Nephron progenitor cell (in vitro differentiated cells): ENCODE results near the gene EXOC6B.
"Not testable (repeated sequence)": the region's sequence is repeated elsewhere in the genome, so short reads cannot be mapped to it uniquely, and the experiment has no call there.

ENCODE experiments used
- DNase-seq: peaks from one replicate; pipeline ENCODE4 v3.0.0; 2021
- H3K27ac Mint-ChIP-seq: 2 replicates; pipeline ENCODE4 v1.8.0; 2021; ENCODE audit warnings: mild to moderate bottlenecking, moderate library complexity, mixed read lengths
- H3K27me3 Mint-ChIP-seq: 2 replicates; pipeline ENCODE4 v1.8.0; 2021; ENCODE audit warnings: mild to moderate bottlenecking, low read depth, mixed read lengths; ENCODE audit not compliant: poor library complexity
- H3K36me3 Mint-ChIP-seq: 2 replicates; pipeline ENCODE4 v1.8.0; 2021; ENCODE audit warnings: low read depth, mixed read lengths
- H3K4me1 Mint-ChIP-seq: 2 replicates; pipeline ENCODE4 v1.8.0; 2021; ENCODE audit warnings: mixed read lengths
- H3K4me3 Mint-ChIP-seq: 2 replicates; pipeline ENCODE4 v1.8.0; 2021; ENCODE audit warnings: mild to moderate bottlenecking, moderate library complexity, mixed read lengths
- H3K9me3 Mint-ChIP-seq: 2 replicates; pipeline ENCODE4 v1.8.0; 2021; ENCODE audit warnings: mild to moderate bottlenecking, moderate library complexity, mixed read lengths
- TF ChIP-seq, protein P1 (sequence below): fragments of 200-600 bp; sonication (generic); IDR thresholded peaks from 2 replicates; pipeline ENCODE4 v1.5.0; 2021; ENCODE audit warnings: antibody characterized with exemption

Gene EXOC6B

DNA sequence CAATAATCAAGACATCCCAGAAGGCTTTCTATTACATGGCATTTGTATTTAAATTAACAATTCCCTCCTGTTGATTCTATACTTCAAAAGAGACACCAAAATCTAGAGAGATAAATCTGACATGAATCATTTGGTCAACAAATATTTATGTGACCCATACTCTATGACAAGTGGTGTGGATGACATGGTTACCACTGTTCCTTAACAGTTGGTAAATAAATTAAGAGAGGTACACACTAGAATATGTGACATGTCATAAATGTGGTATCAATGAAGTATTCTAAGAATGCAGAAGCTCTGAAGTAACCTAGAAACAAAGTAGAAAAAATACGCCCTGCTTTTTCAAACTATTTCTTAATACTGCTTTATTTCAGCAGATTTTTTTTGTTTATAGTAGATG, 255.4 kb downstream of the EXOC6B start:
- no peaks in the 10 kb centered on the region for H3K9me3 Mint-ChIP-seq
- no peaks in the 10 kb centered on the region for H3K27me3 Mint-ChIP-seq
- no peak for DNase-seq
- no peak overlapping the region for H3K27ac Mint-ChIP-seq
- TF ChIP-seq, protein P1, sequence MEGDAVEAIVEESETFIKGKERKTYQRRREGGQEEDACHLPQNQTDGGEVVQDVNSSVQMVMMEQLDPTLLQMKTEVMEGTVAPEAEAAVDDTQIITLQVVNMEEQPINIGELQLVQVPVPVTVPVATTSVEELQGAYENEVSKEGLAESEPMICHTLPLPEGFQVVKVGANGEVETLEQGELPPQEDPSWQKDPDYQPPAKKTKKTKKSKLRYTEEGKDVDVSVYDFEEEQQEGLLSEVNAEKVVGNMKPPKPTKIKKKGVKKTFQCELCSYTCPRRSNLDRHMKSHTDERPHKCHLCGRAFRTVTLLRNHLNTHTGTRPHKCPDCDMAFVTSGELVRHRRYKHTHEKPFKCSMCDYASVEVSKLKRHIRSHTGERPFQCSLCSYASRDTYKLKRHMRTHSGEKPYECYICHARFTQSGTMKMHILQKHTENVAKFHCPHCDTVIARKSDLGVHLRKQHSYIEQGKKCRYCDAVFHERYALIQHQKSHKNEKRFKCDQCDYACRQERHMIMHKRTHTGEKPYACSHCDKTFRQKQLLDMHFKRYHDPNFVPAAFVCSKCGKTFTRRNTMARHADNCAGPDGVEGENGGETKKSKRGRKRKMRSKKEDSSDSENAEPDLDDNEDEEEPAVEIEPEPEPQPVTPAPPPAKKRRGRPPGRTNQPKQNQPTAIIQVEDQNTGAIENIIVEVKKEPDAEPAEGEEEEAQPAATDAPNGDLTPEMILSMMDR = no peak
- H3K36me3 Mint-ChIP-seq = no peaks in the 10 kb centered on the region
- H3K4me3 Mint-ChIP-seq = no peak overlapping the region
- H3K4me1 Mint-ChIP-seq = no peaks in the 10 kb centered on the region

DNA sequence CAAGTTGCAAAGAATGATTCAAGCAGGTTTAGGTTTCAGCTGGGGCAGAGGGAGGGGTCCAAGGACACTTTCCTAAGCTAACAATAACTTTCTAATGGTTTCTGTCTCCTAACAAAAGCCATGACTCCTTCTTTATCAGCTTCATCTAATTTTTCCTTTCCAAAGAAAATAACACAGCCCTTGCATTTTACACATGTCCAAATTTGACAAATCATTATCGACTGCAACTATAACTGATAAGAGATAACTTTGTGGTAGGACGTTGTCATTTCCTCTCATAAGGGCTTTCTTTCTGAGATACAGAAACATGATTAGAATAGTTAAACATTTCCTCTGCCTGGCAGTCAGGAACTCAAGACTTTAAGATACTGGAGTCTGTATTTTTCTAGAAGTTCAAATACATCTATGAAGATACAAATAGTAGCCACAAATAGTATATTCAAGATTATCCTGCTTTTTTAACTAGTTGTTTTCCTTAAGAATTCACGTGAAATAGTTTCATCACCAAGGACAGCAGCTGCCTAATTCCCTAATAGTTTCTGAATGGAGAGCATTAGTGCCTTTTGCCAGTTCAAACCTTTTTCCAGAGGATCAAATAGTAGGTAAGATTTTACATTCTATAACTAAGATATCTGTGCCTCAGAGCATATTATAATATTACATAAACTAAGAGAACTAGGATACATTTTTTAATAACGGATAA, 263.2 kb downstream of the EXOC6B start:
- H3K36me3 Mint-ChIP-seq = peaks cover 6% of the 10 kb centered on the region
- no peaks in the 10 kb centered on the region for H3K4me1 Mint-ChIP-seq
- H3K27ac Mint-ChIP-seq = no peak overlapping the region
- no peak for DNase-seq
- no peaks in the 10 kb centered on the region for H3K9me3 Mint-ChIP-seq
- no peaks in the 10 kb centered on the region for H3K27me3 Mint-ChIP-seq
- TF ChIP-seq, protein P1 = no peak
- H3K4me3 Mint-ChIP-seq = no peak overlapping the region

DNA sequence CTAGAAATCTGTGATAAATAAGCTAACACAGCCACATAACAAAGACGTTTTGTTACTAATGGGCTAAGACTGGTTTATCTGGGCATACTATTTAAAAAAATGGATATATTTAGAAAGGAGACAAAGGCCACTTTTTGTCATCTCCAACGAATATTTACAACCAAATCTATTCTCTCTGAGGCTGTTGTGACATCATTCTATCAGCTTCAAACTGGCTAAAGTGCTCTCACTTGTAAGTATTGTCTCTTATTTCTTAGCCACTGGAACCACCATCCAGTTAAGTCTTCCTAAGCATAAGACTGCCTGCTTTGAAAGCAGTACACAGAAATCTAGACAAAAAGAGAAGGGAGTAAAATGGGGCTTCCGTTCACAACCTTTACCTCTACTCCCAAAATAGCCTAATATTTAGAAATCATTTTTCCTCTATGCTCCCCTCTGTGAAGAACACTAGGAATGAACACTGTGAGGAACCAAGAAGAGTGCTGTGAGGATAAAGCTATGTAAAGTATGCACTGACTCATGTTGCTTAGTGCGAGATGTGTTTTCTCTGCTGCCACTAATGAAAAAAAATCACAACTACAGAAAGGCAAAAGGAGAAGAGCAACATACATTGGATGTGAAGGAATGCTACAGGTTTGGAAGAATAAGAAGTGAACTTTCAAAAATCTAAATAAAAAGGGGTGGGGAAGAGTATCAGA, 264.1 kb downstream of the EXOC6B start:
- no peaks in the 10 kb centered on the region for H3K9me3 Mint-ChIP-seq
- TF ChIP-seq, protein P1 = no peak
- no peak overlapping the region for H3K4me3 Mint-ChIP-seq
- no peaks in the 10 kb centered on the region for H3K4me1 Mint-ChIP-seq
- H3K36me3 Mint-ChIP-seq = peaks cover 12% of the 10 kb centered on the region
- DNase-seq = no peak
- H3K27me3 Mint-ChIP-seq = peaks cover 3% of the 10 kb centered on the region
- H3K27ac Mint-ChIP-seq = peak overlapping the region; percentile 39

DNA sequence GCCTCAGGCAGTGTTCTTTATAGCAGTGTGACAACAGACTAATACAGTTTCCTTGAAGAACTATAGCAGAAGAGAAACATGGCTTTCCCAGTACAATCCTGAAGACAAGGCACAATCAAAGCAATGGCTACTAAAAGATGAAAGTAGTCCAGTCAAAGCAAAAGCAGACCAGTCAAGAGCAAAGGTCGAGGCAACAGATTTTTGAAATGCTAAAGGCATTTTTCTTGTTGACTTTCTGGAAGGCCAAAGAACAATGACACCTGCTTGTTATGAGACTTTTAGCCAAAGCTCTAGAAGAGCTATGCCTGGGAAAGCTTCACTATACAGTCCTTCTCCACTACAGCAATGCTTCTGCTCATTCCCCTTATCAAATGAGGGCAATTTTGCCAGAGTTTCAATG, 269.9 kb downstream of the EXOC6B start:
- no peaks in the 10 kb centered on the region for H3K4me1 Mint-ChIP-seq
- TF ChIP-seq, protein P1 = no peak
- H3K27ac Mint-ChIP-seq = no peak overlapping the region
- peaks cover 35% of the 10 kb centered on the region for H3K36me3 Mint-ChIP-seq
- peaks cover 11% of the 10 kb centered on the region for H3K9me3 Mint-ChIP-seq
- no peak for DNase-seq
- no peak overlapping the region for H3K4me3 Mint-ChIP-seq
- H3K27me3 Mint-ChIP-seq = peaks cover 3% of the 10 kb centered on the region

DNA sequence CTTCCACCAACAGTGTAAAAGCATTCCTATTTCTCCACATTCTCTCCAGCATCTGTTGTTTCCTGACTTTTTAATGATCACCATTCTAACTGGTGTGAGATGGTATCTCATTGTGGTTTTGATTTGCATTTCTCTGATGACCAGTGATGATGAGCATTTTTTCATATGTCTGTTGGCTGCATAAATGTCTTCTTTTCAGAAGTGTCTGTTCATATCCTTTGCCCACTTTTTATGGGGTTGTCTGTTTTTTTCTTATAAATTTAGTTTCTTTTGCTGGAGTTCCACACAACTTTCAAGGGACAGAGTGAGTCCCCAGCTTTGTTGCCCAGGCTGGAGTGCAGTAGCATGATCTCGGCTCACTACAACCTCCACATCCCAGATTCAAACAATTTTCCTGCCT, 270.5 kb downstream of the EXOC6B start:
- not testable (repeated sequence) for DNase-seq, H3K4me1 Mint-ChIP-seq, H3K4me3 Mint-ChIP-seq, H3K27ac Mint-ChIP-seq, H3K27me3 Mint-ChIP-seq
- peaks cover 35% of the 10 kb centered on the region for H3K36me3 Mint-ChIP-seq
- H3K9me3 Mint-ChIP-seq = peaks cover 11% of the 10 kb centered on the region

DNA sequence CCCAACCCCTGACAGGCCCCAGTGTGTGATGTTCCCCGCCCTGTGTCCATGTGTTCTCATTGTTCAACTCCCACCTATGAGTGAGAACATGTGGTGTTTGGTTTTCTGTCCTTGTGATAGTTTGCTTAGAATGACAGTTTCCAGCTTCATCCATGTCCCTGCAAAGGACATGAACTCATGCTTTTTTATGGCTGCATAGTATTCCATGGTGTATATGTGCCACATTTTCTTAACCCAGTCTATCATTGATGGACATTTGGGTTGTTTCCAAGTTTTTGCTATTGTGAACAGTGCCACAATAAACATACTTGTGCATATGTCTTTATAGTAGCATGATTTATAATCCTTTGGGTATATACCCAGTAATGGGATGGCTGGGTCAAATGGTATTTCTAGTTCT, 270.9 kb downstream of the EXOC6B start:
- H3K27ac Mint-ChIP-seq, H3K4me1 Mint-ChIP-seq, H3K27me3 Mint-ChIP-seq, DNase-seq, H3K4me3 Mint-ChIP-seq: not testable (repeated sequence)
- peaks cover 11% of the 10 kb centered on the region for H3K9me3 Mint-ChIP-seq
- H3K36me3 Mint-ChIP-seq = peaks cover 35% of the 10 kb centered on the region

DNA sequence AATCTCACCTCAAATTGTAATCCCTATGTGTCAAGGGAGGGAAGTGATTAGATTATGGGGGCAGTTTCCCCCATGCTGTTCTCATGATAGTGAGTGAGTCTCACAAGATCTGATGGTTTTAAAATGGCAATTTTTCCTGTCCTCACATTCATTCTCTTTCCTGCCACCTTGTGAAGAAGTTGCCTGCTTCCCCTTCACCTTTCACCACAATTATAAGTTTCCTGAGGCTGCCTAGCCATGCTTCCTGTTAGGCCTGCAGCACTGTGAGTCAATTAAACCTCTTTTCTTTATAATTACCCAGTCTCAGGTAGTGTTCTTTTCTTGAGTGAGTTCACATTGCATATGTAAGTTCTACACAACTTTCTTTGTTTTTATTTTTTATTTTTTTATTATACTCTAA, 271.5 kb downstream of the EXOC6B start:
- no peak overlapping the region for H3K27ac Mint-ChIP-seq
- H3K9me3 Mint-ChIP-seq = peaks cover 11% of the 10 kb centered on the region
- H3K4me3 Mint-ChIP-seq = no peak overlapping the region
- H3K36me3 Mint-ChIP-seq = peaks cover 35% of the 10 kb centered on the region
- H3K4me1 Mint-ChIP-seq = no peaks in the 10 kb centered on the region
- peaks cover 3% of the 10 kb centered on the region for H3K27me3 Mint-ChIP-seq
- TF ChIP-seq, protein P1 = no peak
- no peak for DNase-seq
